OCI-LY7 (cell line): ENCODE measurements around the gene NMB. TPM values are rescaled to one million over a fixed set of nuclear protein-coding genes. Genes with fewer than 3 reads are reported as not detected.
A peak's percentile ranks its signal among the peaks of the same experiment; 100 is the strongest.

Experiments used
- BruUV-seq: library from RNA; stranded (reverse); fragments of 400-500 nt; replicated peaks from 2 replicates; lab custom pipeline; 2021; lab: Mats Ljungman, UMichigan
- CTCF ChIA-PET: fragments of 300-600 bp; sonication (Branson Sonifier 250); formaldehyde crosslinking; loops from one replicate; lab custom pipeline; 2022; ENCODE audit warnings: antibody characterized with exemption; ENCODE audit not compliant: unreplicated experiment; lab: Charles Lee
- POLR2A ChIA-PET: fragments of 300-600 bp; sonication (Branson Sonifier 250); formaldehyde crosslinking; loops from one replicate; lab custom pipeline; 2022; ENCODE audit warnings: antibody characterized with exemption; lab: Charles Lee
- DNase-seq: peaks from one replicate; pipeline ENCODE4 v3.0.0-alpha.2; 2015; ENCODE audit warnings: low spot score
- H2AFZ ChIP-seq: fragments of 200-600 bp; sonication (generic), shearing (Covaris generic); 2 replicates; pipeline ENCODE4 v1.6.1; 2014; ENCODE audit warnings: mild to moderate bottlenecking, antibody characterized with exemption, low read length, moderate library complexity
- H3K27ac ChIP-seq: fragments of 200-600 bp; sonication (generic); 2 replicates; pipeline ENCODE4 v1.5.1; 2014; ENCODE audit warnings: mixed run types, low read depth, mild to moderate bottlenecking, moderate library complexity, low read length, inconsistent platforms; ENCODE audit not compliant: poor library complexity, severe bottlenecking
- H3K36me3 ChIP-seq: fragments of 200-600 bp; sonication (generic); 2 replicates; pipeline ENCODE4 v1.6.1; 2014; ENCODE audit warnings: mild to moderate bottlenecking, antibody characterized with exemption, low read length, moderate library complexity, mixed read lengths; ENCODE audit not compliant: insufficient read depth
- H3K4me1 ChIP-seq: fragments of 200-600 bp; sonication (generic); 2 replicates; pipeline ENCODE4 v1.5.1; 2014; ENCODE audit warnings: mild to moderate bottlenecking, low read length; ENCODE audit not compliant: insufficient read depth, poor library complexity, severe bottlenecking
- H3K4me2 ChIP-seq: fragments of 200-600 bp; sonication (generic); 2 replicates; pipeline ENCODE4 v1.6.1; 2014; ENCODE audit warnings: mild to moderate bottlenecking, low read length
- H3K4me3 ChIP-seq: fragments of 200-600 bp; sonication (generic); 2 replicates; pipeline ENCODE4 v1.5.1; 2014; ENCODE audit warnings: mild to moderate bottlenecking, low read depth, low read length; ENCODE audit not compliant: poor library complexity, severe bottlenecking
- H3K79me2 ChIP-seq: fragments of 200-600 bp; sonication (generic); 2 replicates; pipeline ENCODE4 v1.6.1; 2016; ENCODE audit warnings: low read depth, mild to moderate bottlenecking, low read length, moderate library complexity, mixed read lengths; ENCODE audit not compliant: insufficient read depth
- H3K9me2 ChIP-seq: fragments of 200-600 bp; sonication (generic); 2 replicates; pipeline ENCODE4 v1.6.1; 2016; ENCODE audit warnings: mild to moderate bottlenecking, low read length, mixed read lengths; ENCODE audit not compliant: insufficient read depth
- H3K9me3 ChIP-seq: fragments of 200-600 bp; sonication (generic); 2 replicates; pipeline ENCODE4 v1.6.1; 2014; ENCODE audit warnings: mild to moderate bottlenecking, mixed run types, low read length, mixed read lengths
- H4K20me1 ChIP-seq: fragments of 200-600 bp; sonication (generic); 2 replicates; pipeline ENCODE4 v1.6.1; 2014; ENCODE audit warnings: mild to moderate bottlenecking, antibody characterized with exemption, low read length, moderate library complexity, mixed read lengths; ENCODE audit not compliant: insufficient read depth
- EZH2phosphoT487 ChIP-seq: fragments of 200-600 bp; sonication (generic); IDR thresholded peaks from 2 replicates; pipeline ENCODE4 v1.6.1; 2018; ENCODE audit warnings: low read depth, borderline replicate concordance, mild to moderate bottlenecking, mixed run types, antibody characterized with exemption, low read length, moderate library complexity, mixed read lengths
- intact Hi-C: fragments of 100-400 bp; cut with micrococcal nuclease; formaldehyde crosslinking; loops from one replicate; pipeline ENCODE4 v1.10.0; 2022; ENCODE audit not compliant: unreplicated experiment
- total RNA-seq, 2 experiments: library from RNA; depleted of rRNA in 1 of 2; stranded (reverse); fragments of >200 nt in 1 of 2; shearing (Covaris generic) in 1 of 2; gene quantifications; 2 replicates each; pipeline ENCODE4 v1.2.3, GENCODE V29; 2014 to 2022
- TF ChIP-seq, protein P1 (sequence below): fragments of 200-600 bp; sonication (generic); conservative IDR thresholded peaks from 2 replicates; pipeline ENCODE4 v1.5.1; 2014; ENCODE audit warnings: mild to moderate bottlenecking, antibody characterized with exemption, low read length, moderate library complexity, mixed read lengths

The NMB gene
- total RNA-seq, 2 experiments from 2014 or later, result 8.7 to 10.3 TPM

DNA sequence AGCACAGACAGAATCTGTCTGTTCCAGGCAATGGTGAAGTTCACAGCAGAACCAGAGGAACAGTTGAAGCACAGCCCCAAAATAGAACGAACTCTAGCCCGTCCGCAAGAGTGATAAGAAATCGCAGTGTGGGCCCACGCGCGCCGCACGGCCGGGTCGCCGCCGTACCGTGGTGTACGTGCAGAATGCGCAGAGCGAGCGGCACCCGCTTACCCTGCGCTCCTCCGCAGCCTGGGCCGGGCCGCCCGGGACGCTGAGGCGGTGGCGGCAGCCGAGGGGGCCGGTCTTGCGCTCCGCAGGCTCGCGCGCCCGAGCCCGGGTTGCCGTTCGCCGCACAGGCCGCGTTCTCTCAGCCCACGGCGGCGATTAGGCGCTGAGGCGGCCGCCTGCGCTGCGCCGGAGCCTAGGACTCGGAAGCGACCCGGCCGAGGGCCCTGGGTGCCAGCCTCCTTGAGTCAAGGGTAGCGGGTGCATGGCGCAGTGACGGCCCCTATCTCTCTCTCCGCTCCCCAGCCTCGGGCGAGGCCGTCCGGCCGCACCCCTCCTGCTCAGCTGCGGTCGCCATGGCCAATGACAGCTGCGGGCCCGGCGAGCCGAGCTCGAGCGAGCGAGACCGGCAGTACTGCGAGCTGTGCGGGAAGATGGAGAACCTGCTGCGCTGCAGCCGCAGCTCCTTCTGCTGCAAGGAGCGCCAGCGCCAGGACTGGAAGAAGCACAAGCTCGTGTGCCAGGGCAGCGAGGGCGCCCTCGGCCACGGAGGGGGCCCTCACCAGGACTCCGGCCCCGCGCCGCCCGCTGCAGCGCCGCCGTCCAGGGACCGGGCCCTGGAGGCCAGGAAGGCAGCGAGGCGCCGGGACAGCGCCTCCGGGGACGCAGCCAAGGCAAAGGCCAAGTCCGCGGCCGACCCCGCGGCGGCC lies 24.4 kb downstream of the NMB start:
- no TSS peak for BruUV-seq
- peak; percentile 79 for DNase-seq
- Histone ChIP-seq H4K20me1 (peaks cover 14% of the 10 kb centered on the region; the same call in 1 of the 2 replicates), H3K79me2 (peaks cover 22% of the 10 kb centered on the region; the same call in 1 of the 2 replicates), H3K36me3 (peaks cover 30% of the 10 kb centered on the region; the same call in 1 of the 2 replicates), H3K9me2 (no peaks in the 10 kb centered on the region), H2AFZ (no peak overlapping the region; the same call in 1 of the 2 replicates), H3K4me3 (peak overlapping the region; percentile 76), H3K9me3 (no peaks in the 10 kb centered on the region), H3K4me2 (peak overlapping the region; percentile 95), H3K27ac (peak overlapping the region; percentile 18), H3K4me1 (peaks cover 40% of the 10 kb centered on the region)
- CTCF ChIA-PET, result no interaction called here
- POLR2A ChIA-PET, result interaction anchor here (0.6 kb wide), 1 partner anchor 51 kb away, joined by 3 read pairs; no protein-coding TSS in a partner anchor
- no peak for TF ChIP-seq EZH2phosphoT487
- TF ChIP-seq, protein P1, sequence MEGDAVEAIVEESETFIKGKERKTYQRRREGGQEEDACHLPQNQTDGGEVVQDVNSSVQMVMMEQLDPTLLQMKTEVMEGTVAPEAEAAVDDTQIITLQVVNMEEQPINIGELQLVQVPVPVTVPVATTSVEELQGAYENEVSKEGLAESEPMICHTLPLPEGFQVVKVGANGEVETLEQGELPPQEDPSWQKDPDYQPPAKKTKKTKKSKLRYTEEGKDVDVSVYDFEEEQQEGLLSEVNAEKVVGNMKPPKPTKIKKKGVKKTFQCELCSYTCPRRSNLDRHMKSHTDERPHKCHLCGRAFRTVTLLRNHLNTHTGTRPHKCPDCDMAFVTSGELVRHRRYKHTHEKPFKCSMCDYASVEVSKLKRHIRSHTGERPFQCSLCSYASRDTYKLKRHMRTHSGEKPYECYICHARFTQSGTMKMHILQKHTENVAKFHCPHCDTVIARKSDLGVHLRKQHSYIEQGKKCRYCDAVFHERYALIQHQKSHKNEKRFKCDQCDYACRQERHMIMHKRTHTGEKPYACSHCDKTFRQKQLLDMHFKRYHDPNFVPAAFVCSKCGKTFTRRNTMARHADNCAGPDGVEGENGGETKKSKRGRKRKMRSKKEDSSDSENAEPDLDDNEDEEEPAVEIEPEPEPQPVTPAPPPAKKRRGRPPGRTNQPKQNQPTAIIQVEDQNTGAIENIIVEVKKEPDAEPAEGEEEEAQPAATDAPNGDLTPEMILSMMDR, result 0 out of 2 replicates have a peak, but pooled peaks have one; percentile 16
- intact Hi-C loops, result loop anchor here (1.0 to 2.0 kb wide), 2 partner anchors 115 to 347 kb away; partner anchors contain the start of genes PDE8A and ZNF592

DNA sequence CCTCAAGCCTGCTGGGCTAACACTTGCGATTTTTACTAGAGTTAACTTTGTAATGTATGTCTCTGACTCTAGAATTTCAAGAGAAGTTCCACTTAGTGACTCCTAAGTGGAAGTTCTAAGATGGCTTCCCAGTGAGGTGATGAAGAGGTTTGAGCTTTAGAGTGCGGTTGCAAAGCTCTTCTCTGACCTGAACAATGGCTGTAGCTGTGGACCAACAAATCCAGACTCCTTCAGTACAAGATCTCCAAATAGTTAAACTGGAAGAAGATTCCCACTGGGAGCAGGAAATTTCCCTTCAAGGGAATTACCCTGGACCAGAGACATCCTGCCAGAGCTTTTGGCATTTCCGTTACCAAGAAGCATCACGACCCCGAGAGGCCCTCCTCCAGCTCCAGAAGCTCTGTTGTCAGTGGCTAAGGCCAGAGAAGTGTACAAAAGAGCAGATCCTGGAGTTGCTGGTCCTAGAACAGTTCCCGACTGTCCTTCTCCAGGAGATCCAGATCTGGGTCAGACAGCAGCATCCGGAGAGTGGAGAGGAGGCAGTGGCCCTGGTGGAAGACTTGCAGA lies 26.2 kb downstream of the NMB start:
- H3K36me3 ChIP-seq, result peaks cover 18% of the 10 kb centered on the region; the same call in 1 of the 2 replicates
- TSS peak; percentile 85 for BruUV-seq
- H3K9me3 ChIP-seq, result no peaks in the 10 kb centered on the region
- no peak for TF ChIP-seq EZH2phosphoT487
- TF ChIP-seq, protein P1, result no peak
- H3K4me1 ChIP-seq, result peaks cover 31% of the 10 kb centered on the region
- intact Hi-C loops, result loop anchor here (1.0 to 2.0 kb wide), 3 partner anchors 31 to 349 kb away; partner anchors contain the start of gene PDE8A
- H3K4me3 ChIP-seq, result peak overlapping the region; percentile 76
- peak overlapping the region; percentile 95 for H3K4me2 ChIP-seq
- peak; percentile 28 for DNase-seq
- peak overlapping the region; percentile 61 for H3K27ac ChIP-seq
- ChIA-PET POLR2A (interaction anchor here (0.6 to 2.1 kb wide), 12 partner anchors 12 to 196 kb away, joined by 3 to 14 read pairs (median 4); partner anchors contain the start of genes NMB and WDR73), CTCF (interaction anchor here (0.5 to 1.2 kb wide), 3 partner anchors 22 to 60 kb away, joined by 3 read pairs; partner anchors contain the start of gene WDR73)
- peak overlapping the region; percentile 85 for H2AFZ ChIP-seq
- peaks cover 22% of the 10 kb centered on the region; the same call in 1 of the 2 replicates for H3K79me2 ChIP-seq
- no peaks in the 10 kb centered on the region for H3K9me2 ChIP-seq
- H4K20me1 ChIP-seq, result peaks cover 14% of the 10 kb centered on the region; the same call in 1 of the 2 replicates
